Measurements from ENCODE around the gene SUOX.

- no peak; the same call in 1 of the 2 replicates for TF ChIP-seq POLR2A (IDR thresholded peaks at IDR 0.05; ENCODE audit: low read depth, low read length)
- no peak; the same call in 1 of the 2 replicates for TF ChIP-seq POLR2AphosphoS5 (IDR thresholded peaks at IDR 0.05; ENCODE audit: low read depth, low read length)
Measured at GRCh38 chr12:55972911-55973598, 24.0 kb upstream of the SUOX start.

Measured in GM12892 (cell line).